ENCODE data around the gene EIF6.
"Not testable (repeated sequence)": the region's sequence is repeated elsewhere in the genome, so short reads cannot be mapped to it uniquely, and the experiment has no call there.

The EIF6 gene

DNA sequence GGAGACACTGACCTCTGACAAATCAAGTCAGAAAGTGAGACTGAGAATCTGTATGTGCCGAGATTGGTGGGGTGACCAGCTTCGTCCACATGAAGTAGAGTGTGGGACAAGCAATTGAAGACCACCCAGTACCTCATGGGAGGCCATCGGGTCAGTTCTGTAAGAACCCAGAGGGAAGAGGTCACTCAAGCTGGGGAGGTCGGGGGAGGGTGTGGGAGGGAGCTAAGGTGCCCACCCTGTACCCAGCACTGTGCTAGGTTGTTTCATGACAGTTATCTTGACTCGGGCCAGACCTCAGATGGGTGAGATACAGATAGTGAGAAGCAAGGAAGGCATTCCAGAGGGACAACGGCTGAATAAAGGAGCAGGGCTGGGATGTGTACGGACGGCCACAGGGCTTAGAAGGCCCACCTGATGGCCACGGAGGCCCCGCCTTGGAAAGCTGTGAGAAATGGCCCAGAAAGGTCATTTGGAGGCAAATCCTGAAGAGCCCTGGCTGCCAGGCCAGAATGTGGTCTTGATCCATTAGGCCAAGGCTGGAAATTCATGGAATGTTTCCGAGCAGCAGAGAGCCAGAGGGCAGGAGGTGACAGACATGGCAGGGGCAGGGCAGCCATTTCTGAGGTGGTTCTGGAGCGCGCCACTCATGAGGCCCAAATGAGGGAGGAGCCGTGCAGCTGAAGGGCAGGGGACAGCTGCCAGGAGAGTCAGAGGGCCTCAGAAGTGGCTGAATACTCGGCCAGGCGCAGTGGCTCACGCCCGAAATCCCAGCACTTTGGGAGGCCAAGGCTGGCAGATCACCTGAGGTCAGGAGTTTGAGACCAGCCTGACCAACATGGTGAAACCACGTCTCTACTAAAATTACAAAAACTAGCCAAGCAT is 14.3 kb downstream of the EIF6 start:
- no peaks in the 10 kb centered on the region for H3K4me1 ChIP-seq
- H3K27me3 ChIP-seq, result no peaks in the 10 kb centered on the region
- no peaks in the 10 kb centered on the region for H3K36me3 ChIP-seq
- DNase-seq, result no peak
- H3K4me3 ChIP-seq (ENCODE audit: low read depth, low read length), result no peak overlapping the region
- TF ChIP-seq, protein P1, sequence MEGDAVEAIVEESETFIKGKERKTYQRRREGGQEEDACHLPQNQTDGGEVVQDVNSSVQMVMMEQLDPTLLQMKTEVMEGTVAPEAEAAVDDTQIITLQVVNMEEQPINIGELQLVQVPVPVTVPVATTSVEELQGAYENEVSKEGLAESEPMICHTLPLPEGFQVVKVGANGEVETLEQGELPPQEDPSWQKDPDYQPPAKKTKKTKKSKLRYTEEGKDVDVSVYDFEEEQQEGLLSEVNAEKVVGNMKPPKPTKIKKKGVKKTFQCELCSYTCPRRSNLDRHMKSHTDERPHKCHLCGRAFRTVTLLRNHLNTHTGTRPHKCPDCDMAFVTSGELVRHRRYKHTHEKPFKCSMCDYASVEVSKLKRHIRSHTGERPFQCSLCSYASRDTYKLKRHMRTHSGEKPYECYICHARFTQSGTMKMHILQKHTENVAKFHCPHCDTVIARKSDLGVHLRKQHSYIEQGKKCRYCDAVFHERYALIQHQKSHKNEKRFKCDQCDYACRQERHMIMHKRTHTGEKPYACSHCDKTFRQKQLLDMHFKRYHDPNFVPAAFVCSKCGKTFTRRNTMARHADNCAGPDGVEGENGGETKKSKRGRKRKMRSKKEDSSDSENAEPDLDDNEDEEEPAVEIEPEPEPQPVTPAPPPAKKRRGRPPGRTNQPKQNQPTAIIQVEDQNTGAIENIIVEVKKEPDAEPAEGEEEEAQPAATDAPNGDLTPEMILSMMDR (IDR thresholded peaks at IDR 0.05; ENCODE audit: low read depth, low read length), result no peak
- no peaks in the 10 kb centered on the region for H3K9me3 ChIP-seq

DNA sequence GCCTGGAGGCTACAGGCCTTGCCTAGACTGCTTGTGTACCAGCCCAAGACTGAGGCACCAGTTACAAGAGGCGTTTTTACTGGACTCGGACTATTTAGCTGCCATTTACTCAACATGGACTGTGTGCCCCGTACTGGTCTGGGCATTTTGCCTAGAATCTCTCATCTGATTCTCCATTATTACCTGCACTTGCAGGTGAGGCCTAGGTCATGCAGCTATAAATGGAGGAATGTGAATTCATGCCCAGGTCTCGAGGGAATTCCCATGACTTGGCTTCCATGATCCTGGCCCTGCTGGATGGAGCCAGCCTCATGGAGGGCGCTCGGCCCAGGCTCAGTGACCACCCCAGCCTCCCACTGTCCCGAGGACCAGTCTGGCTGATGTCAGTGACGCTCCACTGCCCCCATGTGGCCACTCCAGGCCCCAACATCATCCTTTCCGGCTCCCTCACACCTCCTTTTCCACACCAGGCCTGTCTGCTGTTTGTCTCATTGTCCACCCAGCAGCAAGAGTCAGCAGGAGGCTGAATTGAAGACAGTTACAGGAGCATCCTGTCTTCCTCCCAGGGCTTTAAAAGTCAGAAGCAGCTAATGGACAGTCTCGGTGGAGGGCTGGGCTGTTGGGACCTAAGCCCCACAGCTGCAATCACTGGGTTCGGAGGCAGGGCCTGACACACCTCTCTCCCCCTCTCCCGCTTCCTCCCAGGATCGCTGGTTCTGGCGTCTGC is 15.4 kb downstream of the EIF6 start:
- Histone ChIP-seq H3K4me1 (no peaks in the 10 kb centered on the region), H3K36me3 (no peaks in the 10 kb centered on the region), H3K27me3 (no peaks in the 10 kb centered on the region), H3K4me3 (ENCODE audit: low read depth, low read length) (no peak overlapping the region), H3K9me3 (no peaks in the 10 kb centered on the region)
- TF ChIP-seq, protein P1 (IDR thresholded peaks at IDR 0.05; ENCODE audit: low read depth, low read length), result peak; percentile 93
- peak; percentile 86 for DNase-seq

DNA sequence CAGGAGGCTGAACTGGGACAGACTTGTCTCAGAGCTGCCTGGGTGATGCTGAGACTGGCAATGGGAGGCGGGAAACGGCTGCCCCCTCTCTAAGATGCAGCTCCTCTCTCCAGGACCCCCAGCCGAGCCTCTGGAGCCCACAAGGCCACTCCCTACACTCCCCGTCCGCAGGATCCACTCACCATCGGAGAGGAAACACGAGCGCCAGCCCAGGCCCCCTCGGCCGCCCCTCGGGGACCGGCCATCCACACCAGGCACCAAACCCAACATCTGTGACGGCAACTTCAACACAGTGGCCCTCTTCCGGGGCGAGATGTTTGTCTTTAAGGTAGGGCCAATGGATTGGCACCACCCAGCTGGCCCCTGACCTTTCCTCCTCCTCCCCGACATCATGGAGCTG is 17.5 kb downstream of the EIF6 start:
- no peak overlapping the region for H3K4me3 ChIP-seq (ENCODE audit: low read depth, low read length)
- H3K27me3 ChIP-seq, result no peaks in the 10 kb centered on the region
- H3K36me3 ChIP-seq, result no peaks in the 10 kb centered on the region
- TF ChIP-seq, protein P1 (IDR thresholded peaks at IDR 0.05; ENCODE audit: low read depth, low read length), result no peak
- DNase-seq, result no peak
- no peaks in the 10 kb centered on the region for H3K4me1 ChIP-seq
- H3K9me3 ChIP-seq, result no peaks in the 10 kb centered on the region

DNA sequence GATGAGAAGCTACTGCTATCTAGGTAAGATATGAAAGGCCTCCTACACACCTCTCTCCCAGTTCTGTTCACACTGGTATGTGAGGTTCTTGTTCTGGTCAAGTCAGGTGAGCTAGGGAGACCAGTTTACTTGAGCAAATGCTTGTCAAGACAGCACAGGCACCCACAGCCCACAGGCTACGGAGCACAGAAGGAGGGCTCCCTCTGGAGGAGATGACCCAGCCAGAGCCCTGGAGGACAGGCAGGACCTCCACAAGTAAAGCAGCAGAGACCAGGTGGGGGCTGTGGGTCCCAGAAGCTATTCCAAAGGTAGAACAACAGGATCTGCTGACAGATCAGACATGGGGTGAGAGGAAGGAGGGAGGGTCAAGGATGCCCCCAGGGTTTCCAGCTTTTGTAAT is 19.8 kb downstream of the EIF6 start:
- DNase-seq, result no peak

DNA sequence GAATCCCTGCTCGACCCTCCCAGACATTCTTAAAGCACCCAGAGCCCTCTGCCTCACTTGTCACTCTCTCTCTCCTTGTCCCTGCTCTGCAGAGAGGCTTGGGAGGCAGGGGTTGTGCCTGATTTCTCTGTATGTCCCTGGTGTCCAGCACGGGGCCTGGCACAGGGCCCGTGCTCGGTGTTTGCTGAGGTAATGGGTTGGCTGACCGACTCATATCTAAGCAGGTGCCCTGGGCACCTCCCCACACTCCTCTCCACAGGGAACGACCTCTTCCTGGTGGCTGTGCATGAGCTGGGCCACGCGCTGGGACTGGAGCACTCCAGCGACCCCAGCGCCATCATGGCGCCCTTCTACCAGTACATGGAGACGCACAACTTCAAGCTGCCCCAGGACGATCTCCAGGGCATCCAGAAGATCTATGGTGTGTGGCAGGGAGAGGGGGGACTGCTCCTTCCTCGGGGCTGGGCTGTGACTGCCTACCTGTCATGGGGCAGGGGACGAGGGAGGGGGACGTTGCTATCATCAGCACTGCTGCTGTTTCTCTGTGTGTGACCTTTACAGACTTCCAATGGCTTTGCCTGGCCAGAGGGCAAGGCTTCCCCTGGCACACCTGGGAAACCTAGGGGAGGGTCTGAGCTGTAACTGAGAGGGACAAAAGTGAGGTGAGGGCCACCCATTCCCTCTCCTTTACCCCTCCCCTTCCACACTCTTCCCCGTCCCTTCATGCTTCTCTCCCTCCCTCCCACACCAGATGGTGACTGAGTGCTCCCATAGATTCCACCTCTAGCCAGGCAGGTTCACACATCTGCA is 20.8 kb downstream of the EIF6 start:
- DNase-seq, result no peak
- no peaks in the 10 kb centered on the region for H3K27me3 ChIP-seq
- no peak overlapping the region for H3K4me3 ChIP-seq (ENCODE audit: low read depth, low read length)
- no peaks in the 10 kb centered on the region for H3K9me3 ChIP-seq
- no peaks in the 10 kb centered on the region for H3K36me3 ChIP-seq
- TF ChIP-seq, protein P1 (IDR thresholded peaks at IDR 0.05; ENCODE audit: low read depth, low read length), result no peak
- no peaks in the 10 kb centered on the region for H3K4me1 ChIP-seq

More for the DNA sequence above, 19.8 kb downstream of the EIF6 start:
- no peaks in the 10 kb centered on the region for H3K36me3 ChIP-seq
- no peaks in the 10 kb centered on the region for H3K9me3 ChIP-seq
- TF ChIP-seq, protein P1 (IDR thresholded peaks at IDR 0.05; ENCODE audit: low read depth, low read length), result peak; percentile 35
- no peaks in the 10 kb centered on the region for H3K4me1 ChIP-seq
- no peak overlapping the region for H3K4me3 ChIP-seq (ENCODE audit: low read depth, low read length)
- H3K27me3 ChIP-seq, result no peaks in the 10 kb centered on the region

DNA sequence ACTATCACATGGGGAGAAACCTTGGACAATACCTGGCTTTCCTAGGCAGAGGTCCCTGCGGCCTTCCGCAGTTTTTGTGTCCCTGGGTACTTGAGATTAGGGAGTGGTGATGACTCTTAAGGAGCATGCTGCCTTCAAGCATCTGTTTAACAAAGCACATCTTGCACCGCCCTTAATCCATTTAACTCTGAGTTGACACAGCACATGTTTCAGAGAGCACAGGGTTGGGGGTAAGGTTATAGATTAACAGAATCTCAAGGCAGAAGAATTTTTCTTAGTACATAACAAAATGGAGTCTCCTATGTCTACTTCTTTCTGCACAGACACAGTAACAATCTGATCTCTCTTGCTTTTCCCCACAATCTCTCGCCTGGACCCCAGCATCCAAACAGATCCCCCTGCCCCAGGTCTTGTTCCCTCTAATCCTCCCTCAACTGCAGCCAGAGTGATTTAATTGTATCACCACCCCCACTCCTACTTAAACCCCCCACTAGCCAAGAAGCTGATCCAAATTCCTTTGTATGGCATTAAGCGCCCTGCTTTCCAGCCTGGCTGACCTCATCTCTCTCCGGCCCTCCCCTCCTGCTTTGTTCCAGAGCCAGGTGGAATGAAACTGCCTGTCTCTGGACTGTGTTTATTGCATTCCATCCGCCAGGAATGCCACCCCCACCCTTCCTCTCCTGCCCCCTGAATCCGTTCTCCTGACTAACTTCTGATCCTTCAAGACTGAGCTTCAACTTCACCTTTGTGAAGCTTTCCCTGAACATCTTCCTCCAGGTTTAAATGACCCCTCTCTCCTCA is 21.6 kb downstream of the EIF6 start:
- not testable (repeated sequence) for DNase-seq; H3K4me1 ChIP-seq; H3K4me3 ChIP-seq (ENCODE audit: low read depth, low read length)

DNA sequence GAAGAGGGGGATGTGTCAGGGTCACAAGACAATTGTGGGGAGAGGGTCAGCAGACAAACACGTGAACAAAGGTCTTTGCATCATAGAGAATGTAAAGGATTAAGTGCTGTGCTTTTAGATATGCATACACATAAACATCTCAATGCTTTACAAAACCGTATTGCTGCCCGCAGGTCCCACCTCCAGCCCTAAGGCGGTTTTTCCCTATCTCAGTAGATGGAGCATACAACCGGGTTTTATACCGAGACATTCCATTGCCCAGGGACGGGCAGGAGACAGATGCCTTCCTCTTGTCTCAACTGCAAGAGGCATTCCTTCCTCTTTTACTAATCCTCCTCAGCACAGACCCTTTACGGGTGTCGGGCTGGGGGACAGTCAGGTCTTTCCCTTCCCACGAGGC is 22.3 kb downstream of the EIF6 start:
- H3K9me3 ChIP-seq; DNase-seq; H3K27me3 ChIP-seq; H3K36me3 ChIP-seq; H3K4me3 ChIP-seq (ENCODE audit: low read depth, low read length); H3K4me1 ChIP-seq: not testable (repeated sequence)

More for the DNA sequence above, 21.6 kb downstream of the EIF6 start:
- H3K27me3 ChIP-seq, H3K36me3 ChIP-seq, H3K9me3 ChIP-seq: not testable (repeated sequence)
